ENCODE measurements around the gene HP1BP3. TPM values are rescaled to one million over a fixed set of nuclear protein-coding genes. Genes with fewer than 3 reads are reported as not detected.

HP1BP3 gene
- total RNA-seq, 1 donor from 2014 or later: 267 TPM

DNA sequence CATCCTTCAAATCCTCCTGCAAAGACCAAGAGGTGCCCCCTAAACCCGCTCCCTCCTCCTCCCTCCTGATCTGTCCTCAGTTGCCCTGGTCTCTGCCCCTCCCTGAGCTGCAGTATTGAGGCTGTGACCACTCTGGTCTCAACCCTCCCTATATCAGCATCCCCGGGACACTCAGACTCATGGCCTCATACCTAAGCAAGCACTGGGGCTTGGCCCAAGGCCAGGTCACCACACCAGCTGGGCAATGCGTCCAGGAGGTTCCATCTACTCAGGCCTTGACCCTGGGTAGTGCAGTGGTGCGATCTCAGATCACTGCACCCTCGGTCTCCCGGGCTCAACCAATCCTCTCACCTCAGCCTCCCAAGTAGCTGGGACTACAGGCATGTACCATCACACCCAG lies 79.0 kb downstream of the HP1BP3 start:
- TF ChIP-seq POLR2AphosphoS5 (IDR thresholded peaks at IDR 0.05; ENCODE audit: insufficient read depth in 1 of 2, low read depth in 1 of 2) (no peak), POLR2A (IDR thresholded peaks at IDR 0.05) (no peak)
- TF ChIP-seq, protein P1, sequence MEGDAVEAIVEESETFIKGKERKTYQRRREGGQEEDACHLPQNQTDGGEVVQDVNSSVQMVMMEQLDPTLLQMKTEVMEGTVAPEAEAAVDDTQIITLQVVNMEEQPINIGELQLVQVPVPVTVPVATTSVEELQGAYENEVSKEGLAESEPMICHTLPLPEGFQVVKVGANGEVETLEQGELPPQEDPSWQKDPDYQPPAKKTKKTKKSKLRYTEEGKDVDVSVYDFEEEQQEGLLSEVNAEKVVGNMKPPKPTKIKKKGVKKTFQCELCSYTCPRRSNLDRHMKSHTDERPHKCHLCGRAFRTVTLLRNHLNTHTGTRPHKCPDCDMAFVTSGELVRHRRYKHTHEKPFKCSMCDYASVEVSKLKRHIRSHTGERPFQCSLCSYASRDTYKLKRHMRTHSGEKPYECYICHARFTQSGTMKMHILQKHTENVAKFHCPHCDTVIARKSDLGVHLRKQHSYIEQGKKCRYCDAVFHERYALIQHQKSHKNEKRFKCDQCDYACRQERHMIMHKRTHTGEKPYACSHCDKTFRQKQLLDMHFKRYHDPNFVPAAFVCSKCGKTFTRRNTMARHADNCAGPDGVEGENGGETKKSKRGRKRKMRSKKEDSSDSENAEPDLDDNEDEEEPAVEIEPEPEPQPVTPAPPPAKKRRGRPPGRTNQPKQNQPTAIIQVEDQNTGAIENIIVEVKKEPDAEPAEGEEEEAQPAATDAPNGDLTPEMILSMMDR (IDR thresholded peaks at IDR 0.05): no peak
- no peaks in the 10 kb centered on the region for H3K9me3 ChIP-seq
- no peak overlapping the region for H3K27ac ChIP-seq
- intact Hi-C loops (cut with DNase I): no loop called here
- DNase-seq (ENCODE audit: extremely low spot score in 2 of 2): no peak
- H3K4me1 ChIP-seq: no peaks in the 10 kb centered on the region
- H3K4me3 ChIP-seq: no peak overlapping the region
- H3K27me3 ChIP-seq: no peaks in the 10 kb centered on the region
- no peaks in the 10 kb centered on the region for H3K36me3 ChIP-seq

DNA sequence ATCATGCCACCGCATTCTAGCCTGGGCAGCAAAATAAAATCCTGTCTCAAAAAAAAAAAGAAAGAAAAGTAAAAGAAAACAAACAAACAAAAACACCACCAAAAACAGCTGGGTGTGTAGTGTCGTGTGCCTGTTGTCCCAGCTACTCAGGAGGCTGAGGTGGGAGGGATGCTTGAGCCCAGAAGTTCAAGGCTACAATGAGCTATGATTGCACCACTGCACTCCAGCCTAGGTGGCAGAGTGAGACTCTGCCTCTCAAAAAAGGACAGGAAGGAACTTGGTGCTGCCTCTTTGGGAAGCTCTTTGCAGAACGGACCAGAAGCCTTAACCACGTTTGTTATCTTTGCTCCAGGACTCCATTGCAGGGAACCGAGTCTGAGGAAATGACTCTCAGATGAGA lies 80.3 kb downstream of the HP1BP3 start:
- no peak overlapping the region for H3K27ac ChIP-seq
- H3K4me3 ChIP-seq: no peak overlapping the region
- no peaks in the 10 kb centered on the region for H3K9me3 ChIP-seq
- no peaks in the 10 kb centered on the region for H3K36me3 ChIP-seq
- TF ChIP-seq POLR2AphosphoS5 (IDR thresholded peaks at IDR 0.05; ENCODE audit: insufficient read depth in 1 of 2, low read depth in 1 of 2): no peak
- TF ChIP-seq, protein P1 (IDR thresholded peaks at IDR 0.05): no peak
- no peaks in the 10 kb centered on the region for H3K4me1 ChIP-seq
- DNase-seq (ENCODE audit: extremely low spot score in 2 of 2): no peak
- intact Hi-C loops (cut with DNase I): no loop called here
- H3K27me3 ChIP-seq: no peaks in the 10 kb centered on the region

DNA sequence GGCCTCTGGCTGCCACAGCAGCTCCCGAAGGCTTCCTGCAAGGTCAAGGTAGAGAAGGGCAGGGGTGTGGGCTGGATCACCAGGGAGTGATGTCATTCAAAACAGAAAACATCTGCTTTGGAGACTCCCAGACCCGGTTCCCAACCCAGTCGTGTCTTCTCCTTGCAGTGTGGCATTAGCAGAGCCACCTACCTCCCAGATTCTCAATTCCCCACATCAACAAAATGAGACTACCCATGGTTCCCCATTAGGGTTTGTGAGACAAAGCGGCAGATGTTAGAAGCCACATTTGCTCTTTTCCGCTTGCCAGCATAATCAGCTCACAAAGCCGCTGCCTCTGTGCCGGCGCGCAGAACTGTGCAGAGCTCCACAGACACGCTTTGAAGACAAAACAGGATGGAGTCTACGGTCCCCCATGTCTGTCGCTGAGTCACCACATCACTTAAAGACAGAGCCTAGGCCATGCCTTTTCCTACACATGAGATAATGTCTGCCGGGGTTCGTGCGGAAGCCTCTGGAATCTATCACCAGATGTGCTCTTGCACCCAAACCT lies 81.8 kb downstream of the HP1BP3 start:
- TF ChIP-seq POLR2A (IDR thresholded peaks at IDR 0.05) (no peak), POLR2AphosphoS5 (IDR thresholded peaks at IDR 0.05; ENCODE audit: insufficient read depth in 1 of 2, low read depth in 1 of 2) (no peak)
- TF ChIP-seq, protein P1 (IDR thresholded peaks at IDR 0.05): no peak
- no peak overlapping the region for H3K4me3 ChIP-seq
- no peaks in the 10 kb centered on the region for H3K36me3 ChIP-seq
- H3K9me3 ChIP-seq: no peaks in the 10 kb centered on the region
- H3K27ac ChIP-seq: no peak overlapping the region
- intact Hi-C loops (cut with DNase I): no loop called here
- no peaks in the 10 kb centered on the region for H3K27me3 ChIP-seq
- no peak for DNase-seq (ENCODE audit: extremely low spot score in 2 of 2)
- H3K4me1 ChIP-seq: no peaks in the 10 kb centered on the region

DNA sequence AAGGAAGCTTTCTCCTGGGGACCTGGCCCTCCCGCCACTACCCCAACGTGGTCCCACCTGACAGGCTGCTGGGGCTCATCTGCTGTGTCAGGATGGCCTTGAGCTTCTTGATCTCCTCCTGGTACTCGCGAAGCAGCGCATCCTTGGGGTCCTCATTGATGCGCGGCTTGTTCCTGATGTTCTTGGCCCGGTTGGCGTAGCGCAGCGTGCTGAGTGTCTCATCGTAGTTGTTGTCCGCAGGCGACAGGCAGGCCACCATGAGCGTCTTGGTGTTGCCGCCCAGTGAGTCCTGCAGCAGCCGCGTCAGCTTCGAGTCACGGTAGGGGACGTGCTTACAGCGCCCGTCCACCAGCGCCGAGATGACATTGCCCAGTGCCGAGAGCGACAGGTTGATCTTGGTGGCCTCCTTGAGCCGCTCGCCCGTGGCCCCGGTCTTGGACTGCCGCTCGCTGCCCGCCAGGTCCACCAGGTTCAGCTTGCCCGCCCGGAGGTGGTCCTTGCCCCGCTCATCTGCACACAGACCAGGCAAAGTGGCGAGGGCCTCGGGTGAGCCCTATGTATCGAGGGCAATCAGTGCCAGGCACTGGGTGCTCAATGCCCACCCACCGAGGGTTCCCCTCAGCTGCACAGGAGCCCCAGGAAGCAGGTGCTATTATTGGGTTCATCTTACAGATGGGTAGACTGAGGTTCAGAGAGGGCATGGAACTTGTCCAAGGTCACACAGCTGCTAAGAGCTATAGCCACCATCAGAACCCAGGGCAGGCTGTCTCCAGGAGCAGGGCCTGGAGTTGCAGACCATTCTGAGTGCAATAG lies 82.5 kb downstream of the HP1BP3 start:
- Histone ChIP-seq H3K27me3 (no peaks in the 10 kb centered on the region), H3K27ac (no peak overlapping the region), H3K36me3 (no peaks in the 10 kb centered on the region), H3K4me3 (no peak overlapping the region), H3K4me1 (no peaks in the 10 kb centered on the region), H3K9me3 (no peaks in the 10 kb centered on the region)
- intact Hi-C loops (cut with DNase I): no loop called here
- TF ChIP-seq, protein P1 (IDR thresholded peaks at IDR 0.05): no peak
- TF ChIP-seq POLR2AphosphoS5 (IDR thresholded peaks at IDR 0.05; ENCODE audit: insufficient read depth in 1 of 2, low read depth in 1 of 2) (no peak), POLR2A (IDR thresholded peaks at IDR 0.05) (no peak)
- no peak for DNase-seq (ENCODE audit: extremely low spot score in 2 of 2)

DNA sequence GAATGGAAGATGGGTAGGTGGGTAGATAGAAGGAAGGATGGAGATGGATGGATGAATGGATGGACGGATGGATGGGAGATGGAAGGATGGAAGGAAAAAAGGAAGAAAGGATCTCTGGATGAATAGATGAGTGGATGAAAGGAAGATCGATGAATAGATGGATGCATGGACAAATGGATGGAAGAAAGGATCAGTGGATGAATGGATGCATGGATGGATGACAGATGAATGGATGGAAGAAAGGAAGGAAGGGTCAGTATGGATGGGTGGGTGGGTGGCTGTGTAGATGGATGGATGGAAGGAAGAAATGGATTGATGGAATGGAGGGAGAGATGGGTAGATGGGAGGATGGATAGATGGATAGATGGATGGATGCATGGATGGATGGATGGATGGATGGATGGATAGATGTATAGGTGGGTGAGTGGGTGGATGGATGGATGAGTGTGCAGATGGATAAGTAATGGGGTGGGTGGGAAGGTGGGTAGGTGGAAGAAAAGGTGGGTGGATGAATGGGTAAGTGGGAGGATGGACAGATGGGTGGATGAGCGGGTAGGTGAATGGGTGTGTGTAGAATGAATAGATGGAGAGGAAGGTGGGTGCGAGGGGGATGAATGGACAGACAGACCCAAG lies 83.9 kb downstream of the HP1BP3 start:
- H3K27ac ChIP-seq: no peak overlapping the region
- no peak overlapping the region for H3K4me3 ChIP-seq
- H3K4me1 ChIP-seq: peaks cover 8% of the 10 kb centered on the region
- H3K27me3 ChIP-seq: no peaks in the 10 kb centered on the region
- TF ChIP-seq POLR2A (IDR thresholded peaks at IDR 0.05) (no peak), POLR2AphosphoS5 (IDR thresholded peaks at IDR 0.05; ENCODE audit: insufficient read depth in 1 of 2, low read depth in 1 of 2) (no peak)
- TF ChIP-seq, protein P1 (IDR thresholded peaks at IDR 0.05): no peak
- DNase-seq (ENCODE audit: extremely low spot score in 2 of 2): no peak
- H3K36me3 ChIP-seq: no peaks in the 10 kb centered on the region
- intact Hi-C loops (cut with DNase I): no loop called here
- H3K9me3 ChIP-seq: no peaks in the 10 kb centered on the region
